ENCODE results near the gene SMIM29.
A peak's percentile ranks its signal among the peaks of the same experiment; 100 is the strongest.

Gene SMIM29

DNA sequence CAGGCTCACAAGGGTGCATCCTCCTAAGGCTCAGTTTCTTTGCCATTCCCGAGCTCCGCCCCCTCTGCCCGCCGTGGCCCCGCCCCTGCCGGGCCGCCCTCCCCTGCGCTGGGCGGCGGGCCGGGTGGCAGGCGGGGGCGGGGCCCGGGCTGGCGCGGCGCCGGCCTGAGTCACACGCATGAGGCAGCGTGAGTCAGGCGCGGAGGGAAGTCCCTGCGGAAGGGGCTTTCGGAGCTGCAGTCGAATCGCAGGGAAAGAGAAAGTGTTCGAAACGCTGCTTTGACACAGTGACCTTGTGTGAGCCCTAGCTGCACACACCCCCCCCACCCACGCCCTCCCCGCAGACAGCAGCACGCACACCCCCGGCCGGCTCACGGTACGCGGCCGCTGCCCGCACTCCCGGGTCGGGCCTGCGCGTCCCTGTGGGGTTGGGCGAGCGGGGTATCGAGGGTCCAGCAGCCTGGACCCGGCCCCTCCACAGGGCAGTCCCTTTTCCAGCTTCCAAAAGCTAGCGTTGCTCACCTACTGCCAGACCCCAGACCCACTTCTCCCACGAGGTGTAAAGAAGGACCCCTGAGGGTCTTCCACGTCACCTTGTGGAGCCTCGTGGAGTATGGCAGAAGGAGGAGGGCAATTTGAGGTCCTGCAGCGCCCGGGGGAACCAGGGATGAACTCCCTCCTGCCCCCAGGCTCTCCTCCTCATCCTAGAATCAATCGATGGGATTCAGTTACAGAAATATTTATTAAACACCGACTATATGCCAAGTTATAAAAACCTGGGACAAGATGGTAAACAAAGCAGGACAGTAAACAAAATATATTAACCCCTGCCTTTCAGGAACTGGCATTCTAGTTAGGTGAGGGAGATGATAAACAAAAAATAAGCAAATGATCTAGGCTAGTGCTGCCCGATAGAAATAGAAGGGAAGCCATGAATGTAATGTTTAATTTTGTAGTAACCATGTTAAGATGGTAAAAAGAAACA, 24.6 kb downstream of the SMIM29 start:
- peak; percentile 97 for DNase-seq

DNA sequence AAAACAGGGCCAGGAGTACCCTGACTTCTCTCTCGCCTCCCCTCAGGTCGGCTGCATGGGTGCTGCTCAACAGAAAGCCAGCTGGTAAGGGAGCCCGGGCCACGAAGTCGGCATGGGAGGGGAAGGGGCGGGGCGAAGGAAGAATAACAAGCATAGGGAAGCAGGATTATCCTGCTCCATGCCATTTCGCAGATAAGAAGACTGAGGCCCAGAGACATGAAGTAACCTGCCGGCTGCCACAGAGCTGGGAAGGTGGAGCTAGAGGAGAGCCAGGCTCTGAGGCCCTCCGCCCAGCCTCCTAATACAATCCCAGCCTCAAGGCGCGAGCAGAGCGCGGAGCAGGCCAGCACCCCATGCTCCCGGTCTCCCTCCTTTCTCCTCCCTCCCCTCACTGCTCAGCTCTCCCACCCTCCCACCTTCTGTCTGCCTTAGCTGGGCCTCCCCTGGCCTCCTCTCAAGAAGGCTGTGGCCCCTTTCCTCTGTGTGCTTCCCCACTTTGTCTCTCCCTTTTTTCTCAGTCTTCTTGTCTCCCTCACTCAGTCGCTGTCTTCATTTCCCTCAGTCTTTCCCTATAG, 25.3 kb downstream of the SMIM29 start:
- DNase-seq: no peak

DNA sequence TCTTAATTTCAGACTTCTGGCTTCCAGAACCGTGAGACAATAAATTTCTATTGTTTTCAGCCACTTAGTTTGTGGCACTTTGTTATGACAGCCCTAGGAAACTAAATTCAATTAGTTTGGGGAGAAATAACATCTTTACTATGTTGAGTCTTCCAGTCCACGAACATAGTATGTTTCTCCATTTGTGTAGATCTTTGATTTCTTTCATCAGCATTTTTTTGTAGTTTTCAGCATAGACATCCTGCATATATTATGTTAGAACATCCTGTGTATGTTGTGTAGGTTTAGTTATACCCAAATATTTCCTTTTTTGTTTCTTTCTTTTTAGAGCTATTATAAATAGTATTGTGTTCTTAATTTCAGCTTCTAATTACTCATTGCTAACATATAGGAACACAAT, 30.1 kb downstream of the SMIM29 start:
- DNase-seq: no peak

DNA sequence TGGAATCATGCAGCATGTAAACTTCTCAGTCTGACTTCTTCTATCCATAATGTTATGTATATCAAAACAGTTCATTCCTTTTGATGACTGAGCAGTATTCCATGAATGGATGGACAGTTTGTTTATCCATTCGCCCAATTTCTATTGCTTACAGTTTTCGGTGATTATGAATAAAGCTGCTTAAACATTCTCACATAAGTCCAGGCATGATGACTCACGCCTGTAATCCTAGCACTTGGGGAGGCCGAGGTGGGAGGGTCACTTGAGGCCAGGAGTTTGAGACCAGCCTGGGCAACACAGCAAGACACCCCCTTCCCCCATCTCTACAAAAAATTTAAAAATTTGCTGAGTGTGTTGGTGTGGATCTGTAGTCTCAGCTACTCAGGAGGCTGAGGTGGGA, 35.0 kb downstream of the SMIM29 start:
- DNase-seq: no peak

DNA sequence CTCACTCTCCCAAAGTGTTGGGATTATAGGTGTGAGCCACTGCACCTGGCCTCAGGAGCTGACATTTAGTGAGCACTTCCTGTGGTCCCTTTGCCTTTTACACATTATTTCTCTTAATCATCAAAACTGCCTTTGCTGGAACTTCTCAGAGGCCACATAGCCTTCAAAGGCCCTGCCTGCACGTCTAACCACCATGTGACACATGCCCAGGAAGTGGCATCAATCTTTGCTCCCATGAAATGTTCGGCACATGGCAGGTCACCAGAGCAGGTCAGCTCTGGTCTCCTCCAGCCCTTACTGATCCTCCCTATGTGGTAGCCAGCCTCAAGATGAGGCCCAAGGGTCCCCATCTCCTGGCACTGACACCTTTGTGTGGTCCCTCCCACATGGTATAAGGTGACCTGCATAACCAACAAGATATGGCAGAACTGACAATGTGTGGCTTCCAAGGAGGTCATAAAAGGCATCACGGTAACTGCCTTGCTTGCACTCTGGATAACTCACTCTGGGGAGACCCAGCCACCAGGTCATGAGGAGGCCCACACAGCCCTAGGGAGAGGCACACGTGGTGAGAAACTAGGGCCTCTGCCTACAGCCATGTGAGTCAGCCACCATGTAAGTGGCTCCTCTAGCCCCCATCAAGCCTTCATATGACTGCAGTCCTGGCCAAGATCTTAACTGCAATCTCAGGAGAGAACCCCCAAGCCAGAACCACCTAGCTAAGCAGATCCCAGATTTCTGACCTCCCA, 40.9 kb downstream of the SMIM29 start:
- no peak for DNase-seq

DNA sequence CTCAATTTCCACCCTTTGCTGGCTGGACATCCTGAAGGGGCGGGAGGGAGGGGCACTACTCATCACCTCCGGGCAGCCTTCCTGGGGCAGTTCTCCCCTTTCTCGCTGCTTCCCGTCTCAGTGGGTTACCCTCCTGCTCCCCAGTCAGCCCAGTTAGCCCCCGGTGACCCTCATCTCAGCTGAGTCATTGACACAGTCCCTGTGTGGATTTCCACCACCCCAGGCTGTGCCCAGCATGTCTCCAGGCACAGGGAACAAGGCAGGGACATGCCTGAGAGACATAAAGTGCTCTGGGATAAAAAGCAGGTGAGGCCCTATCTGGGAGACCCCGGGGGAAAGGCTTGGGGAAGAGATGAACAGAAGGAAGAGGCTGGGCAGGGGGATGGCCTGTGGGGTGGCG, 42.1 kb downstream of the SMIM29 start:
- DNase-seq: no peak

DNA sequence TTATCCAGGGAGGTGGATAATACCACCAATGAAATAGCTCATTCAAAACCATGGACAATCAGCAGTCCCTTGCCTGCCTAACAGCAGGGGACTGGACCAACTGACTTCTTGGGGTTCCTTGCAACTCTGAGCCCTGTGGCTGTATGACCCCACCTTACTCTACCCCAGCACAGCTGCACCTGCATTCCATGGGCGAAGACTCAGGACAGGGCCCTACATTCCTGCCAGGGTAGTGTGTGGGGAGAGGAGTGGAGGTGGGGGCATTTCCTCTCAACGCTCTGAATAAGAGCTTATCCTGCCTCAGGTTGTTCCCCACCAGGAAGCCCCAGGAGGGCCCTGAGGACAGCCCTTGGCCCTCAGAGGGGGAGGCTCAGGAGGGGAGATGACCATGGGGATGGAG, 42.9 kb downstream of the SMIM29 start:
- no peak for DNase-seq

DNA sequence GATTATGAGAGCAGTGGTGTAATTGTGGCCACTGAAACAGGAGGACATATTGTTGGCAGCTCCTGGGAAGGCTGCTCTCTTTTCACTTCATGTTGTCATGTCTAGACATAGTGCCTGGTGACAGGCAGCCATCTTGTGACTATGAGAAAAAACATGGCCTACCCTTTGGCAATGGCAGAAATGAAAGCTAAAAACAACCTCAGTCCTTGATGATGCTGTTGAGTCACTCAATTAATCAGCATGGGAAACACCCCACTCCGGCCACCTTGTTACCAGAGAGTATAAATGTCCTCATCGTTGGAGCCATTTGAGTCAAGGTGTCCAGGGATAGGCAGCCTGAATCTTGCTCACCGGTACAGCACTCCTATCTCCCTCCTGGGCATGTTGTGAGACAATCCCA, 43.3 kb downstream of the SMIM29 start:
- DNase-seq: no peak

DNA sequence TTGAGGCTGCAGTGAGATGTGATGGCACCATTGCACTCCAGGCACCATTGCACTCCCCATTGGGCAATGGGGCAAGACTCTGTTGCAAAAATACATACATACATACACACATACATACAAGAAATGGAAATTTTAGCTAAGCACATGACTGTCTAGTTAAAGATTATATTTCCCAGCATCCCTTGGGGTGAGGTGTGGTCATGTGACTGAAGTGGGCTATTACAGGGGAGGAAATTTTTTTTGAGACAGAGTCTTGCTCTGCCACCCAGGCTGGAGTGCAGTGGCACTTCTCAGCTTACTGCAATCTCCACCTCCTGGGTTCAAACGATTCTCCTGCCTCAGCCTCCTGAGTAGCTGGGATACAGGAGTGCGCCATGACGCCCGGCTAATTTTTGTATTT, 44.1 kb downstream of the SMIM29 start:
- no peak for DNase-seq

DNA sequence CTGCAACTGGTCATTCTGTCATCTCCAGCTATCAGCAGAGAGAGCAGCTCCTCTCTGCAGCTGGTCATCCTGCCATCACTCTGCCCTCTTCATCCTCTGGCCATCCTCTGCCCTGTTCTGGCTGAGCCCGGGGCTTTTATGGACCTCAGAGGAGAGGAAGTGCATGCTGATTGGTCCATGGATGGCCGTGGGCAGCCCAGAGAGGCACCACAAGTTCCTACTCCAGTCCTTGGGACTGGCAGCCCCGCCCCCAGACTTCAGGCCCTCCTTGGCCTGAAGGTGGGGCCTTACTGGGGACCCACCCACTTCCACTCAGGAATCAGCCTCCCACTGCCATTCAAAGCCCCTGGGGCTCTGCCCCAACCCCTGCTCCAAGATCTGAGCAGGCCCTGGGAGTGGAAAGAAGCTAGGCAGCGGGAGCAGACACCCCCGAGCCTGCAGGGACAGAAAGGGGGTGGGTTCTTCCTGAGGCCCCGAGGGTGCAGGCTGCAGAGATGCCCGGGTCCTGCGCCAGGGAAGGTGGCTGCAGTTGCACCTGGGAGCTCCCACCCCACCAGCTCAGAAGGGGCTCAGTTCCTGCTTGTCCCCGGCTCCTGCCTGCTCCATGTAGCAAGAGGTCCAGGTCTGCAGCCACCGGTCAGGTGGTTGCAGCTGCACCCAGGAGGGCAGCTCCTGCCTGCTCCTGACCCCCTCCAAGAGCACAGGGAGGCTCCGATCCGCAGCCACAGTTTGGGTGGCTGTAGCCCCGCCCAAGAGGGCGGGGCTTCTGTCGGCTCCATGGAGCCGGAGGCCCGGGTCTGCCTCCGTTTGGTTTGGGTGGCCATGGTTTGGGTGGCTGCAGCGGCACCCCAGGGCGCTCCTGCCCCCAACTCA, 46.2 kb downstream of the SMIM29 start:
- no peak for DNase-seq

DNA sequence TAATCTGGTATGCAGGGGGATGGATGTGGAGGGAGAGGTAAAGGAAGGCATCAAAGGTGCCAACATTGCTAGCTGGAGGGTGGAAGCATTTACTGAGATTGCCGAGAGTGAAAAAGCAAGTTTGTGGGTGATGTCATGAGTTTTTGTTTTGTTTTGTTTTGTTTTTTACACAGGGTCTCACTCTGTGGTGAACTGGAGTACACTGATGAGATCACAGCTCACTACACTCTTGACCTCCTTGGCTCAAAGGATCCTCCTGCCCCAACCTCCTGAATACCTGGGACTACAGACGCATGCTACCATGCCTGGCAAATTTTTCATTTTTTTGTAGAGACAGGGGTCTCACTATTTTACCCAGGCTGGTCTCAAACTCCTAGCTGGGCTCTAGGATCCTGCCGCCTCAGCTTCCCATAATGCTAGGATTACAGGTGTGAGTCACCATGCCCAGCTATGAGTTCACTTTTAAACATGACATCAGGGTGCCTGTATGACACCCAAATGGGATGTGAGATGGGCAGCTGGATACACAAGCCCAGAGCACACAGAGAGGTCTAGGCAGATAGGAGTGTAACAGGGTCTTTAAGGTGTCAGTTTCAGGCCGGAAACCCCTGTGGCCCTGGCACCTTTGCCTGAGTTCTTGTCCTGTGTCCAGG, 47.2 kb downstream of the SMIM29 start:
- no peak for DNase-seq

DNA sequence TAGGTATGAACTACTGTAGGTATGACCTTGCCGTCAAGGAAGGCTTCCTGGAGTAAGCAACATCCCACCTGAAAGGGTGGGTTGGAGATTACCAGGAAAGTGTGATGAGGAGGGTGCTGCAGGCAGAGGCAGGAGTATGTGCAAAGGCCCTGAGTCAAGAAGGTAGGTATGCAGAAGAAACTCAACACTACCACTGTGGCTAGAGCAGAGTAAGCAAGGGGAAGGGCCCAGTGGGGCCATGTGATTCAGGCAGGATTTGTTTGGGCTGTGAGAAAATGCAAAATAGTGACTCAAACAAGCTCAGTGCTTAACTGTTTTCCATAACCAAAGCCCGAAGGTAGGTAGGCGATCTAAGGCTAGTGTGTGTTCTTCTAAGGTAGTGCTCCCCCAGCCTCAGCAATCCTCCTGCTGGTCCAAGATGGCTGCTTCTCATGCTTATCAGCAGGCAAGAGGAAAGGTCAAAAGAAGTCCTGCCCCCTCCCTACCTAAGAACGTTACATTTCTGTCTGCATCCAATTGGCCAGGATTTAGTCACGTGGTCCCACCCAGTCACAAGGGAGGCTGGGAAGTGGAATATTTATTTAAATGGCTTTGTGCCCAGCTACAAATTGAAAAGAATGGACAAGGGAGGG, 48.4 kb downstream of the SMIM29 start:
- DNase-seq: no peak

DNA sequence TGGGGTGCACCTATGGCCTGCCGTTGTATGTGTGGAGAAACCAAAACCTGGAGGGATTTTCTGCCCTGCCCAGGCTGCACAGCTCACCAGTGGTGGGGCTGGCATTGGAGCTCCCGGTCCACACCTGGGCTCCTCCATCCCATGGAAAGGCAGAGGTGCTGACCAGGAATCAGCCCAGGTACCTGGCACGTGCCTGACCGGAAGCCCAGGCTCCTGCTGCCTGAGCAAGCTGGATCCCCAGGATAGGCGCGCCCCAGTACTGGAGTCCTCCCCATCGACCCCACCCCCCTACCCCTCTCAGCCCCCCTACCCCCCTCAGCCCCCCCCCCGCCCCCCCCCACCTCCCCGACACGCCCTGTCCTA, 52.0 kb downstream of the SMIM29 start:
- DNase-seq: no peak

All from AML-193 (cell line).